Lower lobe of right lung (tissue), 2 donors: ENCODE results near the gene RIPK4. TPM values are rescaled to one million over a fixed set of nuclear protein-coding genes. Genes with fewer than 3 reads are reported as not detected.

Experiments used
- ATAC-seq, 2 donors: fragments of 200-7000 bp; cut with Tn5 transposase; one replicate each; pipeline ENCODE4 v1.9.1; 2020 to 2022; ENCODE audit warnings: mild to moderate bottlenecking in 2 of 2, moderate library complexity in 2 of 2
- DNase-seq: peaks from one replicate; pipeline ENCODE4 v3.0.0-alpha.2; 2020
- H3K27ac ChIP-seq: fragments of 200-600 bp; one replicate; pipeline ENCODE4 v1.8.0; 2022
- H3K27me3 ChIP-seq: fragments of 200-600 bp; one replicate; pipeline ENCODE4 v1.8.0; 2022; ENCODE audit warnings: low read depth
- H3K36me3 ChIP-seq: fragments of 200-600 bp; one replicate; pipeline ENCODE4 v1.8.0; 2022; ENCODE audit warnings: mild to moderate bottlenecking
- H3K4me1 ChIP-seq: fragments of 200-600 bp; one replicate; pipeline ENCODE4 v1.8.0; 2022
- H3K4me3 ChIP-seq: fragments of 200-600 bp; one replicate; pipeline ENCODE4 v1.8.0; 2022; ENCODE audit warnings: mild to moderate bottlenecking
- H3K9me3 ChIP-seq: fragments of 200-600 bp; one replicate; pipeline ENCODE4 v1.8.0; 2022
- CTCF ChIP-seq: fragments of 200-600 bp; IDR thresholded peaks from one replicate; pipeline ENCODE4 v1.8.0; 2022; ENCODE audit warnings: antibody characterized with exemption, mild to moderate bottlenecking
- intact Hi-C: fragments of 100-400 bp; cut with DNase I; formaldehyde crosslinking; loops from one replicate; pipeline ENCODE4 v1.11.0; 2022
- total RNA-seq: library from RNA; stranded (reverse); fragmentation: NEBNext Ultra II Directional; extraction: Animal tissue kit (Norgen Biotek cat#: 25700); gene quantifications from one replicate; pipeline ENCODE4 v1.2.1, GENCODE V29; 2021
- donor health status: DM: no; HTN: yes; CAD: no; lungs with severe emphysema.

The RIPK4 gene
- total RNA-seq, 1 donor from 2014 or later, result 8.7 TPM

- no peak for ATAC-seq
Measured at GRCh38 chr21:41755934-41756773, 10.7 kb downstream of the RIPK4 start.

GRCh38 chr21:41755258-41755933 lies 11.5 kb downstream of the RIPK4 start:
- Histone ChIP-seq H3K27me3 (no peaks in the 10 kb centered on the region), H3K4me3 (no peak overlapping the region), H3K4me1 (peaks cover 21% of the 10 kb centered on the region), H3K36me3 (peaks cover 15% of the 10 kb centered on the region), H3K9me3 (no peaks in the 10 kb centered on the region), H3K27ac (no peak overlapping the region)
- DNase-seq (no peak), ATAC-seq (no peak)
- no peak for TF ChIP-seq CTCF
- intact Hi-C loops, result no loop called here

More at GRCh38 chr21:41755934-41756773, 10.7 kb downstream of the RIPK4 start:
- Histone ChIP-seq H3K4me1 (peaks cover 24% of the 10 kb centered on the region), H3K4me3 (no peak overlapping the region), H3K36me3 (peaks cover 15% of the 10 kb centered on the region), H3K27ac (no peak overlapping the region), H3K27me3 (peaks cover 4% of the 10 kb centered on the region), H3K9me3 (no peaks in the 10 kb centered on the region)
- no peak for DNase-seq
- TF ChIP-seq CTCF, result no peak
- intact Hi-C loops, result no loop called here

- Histone ChIP-seq H3K27ac (no peak overlapping the region), H3K9me3 (no peaks in the 10 kb centered on the region), H3K4me1 (peaks cover 18% of the 10 kb centered on the region), H3K36me3 (peaks cover 15% of the 10 kb centered on the region), H3K4me3 (no peak overlapping the region), H3K27me3 (no peaks in the 10 kb centered on the region)
- ATAC-seq (no peak), DNase-seq (no peak)
- TF ChIP-seq CTCF, result no peak
- intact Hi-C loops, result no loop called here
Measured at GRCh38 chr21:41754479-41754891, 12.4 kb downstream of the RIPK4 start.

- no peak overlapping the region for H3K27ac ChIP-seq
- ATAC-seq (no peak), DNase-seq (no peak)
- peaks cover 18% of the 10 kb centered on the region for H3K4me1 ChIP-seq
- no peak overlapping the region for H3K4me3 ChIP-seq
- no peaks in the 10 kb centered on the region for H3K9me3 ChIP-seq
- intact Hi-C loops, result no loop called here
- H3K36me3 ChIP-seq, result peaks cover 20% of the 10 kb centered on the region
- TF ChIP-seq CTCF, result no peak
- no peaks in the 10 kb centered on the region for H3K27me3 ChIP-seq
Measured at GRCh38 chr21:41753006-41753898, 13.6 kb downstream of the RIPK4 start.

GRCh38 chr21:41752231-41752681 lies 14.6 kb downstream of the RIPK4 start:
- ATAC-seq (peak; percentile 4 to 46), DNase-seq (no peak)
- intact Hi-C loops, result no loop called here
- Histone ChIP-seq H3K27ac (no peak overlapping the region), H3K27me3 (no peaks in the 10 kb centered on the region), H3K36me3 (peaks cover 20% of the 10 kb centered on the region), H3K4me3 (no peak overlapping the region), H3K4me1 (peaks cover 18% of the 10 kb centered on the region), H3K9me3 (no peaks in the 10 kb centered on the region)
- TF ChIP-seq CTCF, result no peak
